NCI-H146 treated with DMSO at 0.1 percent for 48 hours (cell line): ENCODE results near the gene PROZ.

Source experiments
- DNase-seq: peaks from one replicate; lab custom pipeline; 2025; ENCODE audit not compliant: unreplicated experiment; lab: John Stamatoyannopoulos, UW

The PROZ gene

DNA sequence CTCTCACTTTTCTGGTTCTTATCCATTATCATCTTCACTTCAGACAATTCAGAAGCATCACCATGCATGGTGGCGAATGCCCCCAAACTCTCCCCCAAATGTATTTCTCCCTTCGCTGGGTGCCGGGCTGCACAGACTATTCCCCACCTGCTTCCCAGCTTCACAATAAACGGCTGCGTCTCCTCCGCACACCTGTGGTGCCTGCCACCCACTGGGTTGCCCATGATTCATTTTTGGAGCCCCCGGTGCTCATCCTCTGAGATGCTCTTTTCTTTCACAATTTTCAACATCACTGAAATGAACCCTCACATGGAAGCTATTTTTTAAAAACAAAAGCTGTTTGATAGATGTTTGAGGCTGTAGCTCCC is 38.6 kb upstream of the PROZ start:
- peak; percentile 13 for DNase-seq

DNA sequence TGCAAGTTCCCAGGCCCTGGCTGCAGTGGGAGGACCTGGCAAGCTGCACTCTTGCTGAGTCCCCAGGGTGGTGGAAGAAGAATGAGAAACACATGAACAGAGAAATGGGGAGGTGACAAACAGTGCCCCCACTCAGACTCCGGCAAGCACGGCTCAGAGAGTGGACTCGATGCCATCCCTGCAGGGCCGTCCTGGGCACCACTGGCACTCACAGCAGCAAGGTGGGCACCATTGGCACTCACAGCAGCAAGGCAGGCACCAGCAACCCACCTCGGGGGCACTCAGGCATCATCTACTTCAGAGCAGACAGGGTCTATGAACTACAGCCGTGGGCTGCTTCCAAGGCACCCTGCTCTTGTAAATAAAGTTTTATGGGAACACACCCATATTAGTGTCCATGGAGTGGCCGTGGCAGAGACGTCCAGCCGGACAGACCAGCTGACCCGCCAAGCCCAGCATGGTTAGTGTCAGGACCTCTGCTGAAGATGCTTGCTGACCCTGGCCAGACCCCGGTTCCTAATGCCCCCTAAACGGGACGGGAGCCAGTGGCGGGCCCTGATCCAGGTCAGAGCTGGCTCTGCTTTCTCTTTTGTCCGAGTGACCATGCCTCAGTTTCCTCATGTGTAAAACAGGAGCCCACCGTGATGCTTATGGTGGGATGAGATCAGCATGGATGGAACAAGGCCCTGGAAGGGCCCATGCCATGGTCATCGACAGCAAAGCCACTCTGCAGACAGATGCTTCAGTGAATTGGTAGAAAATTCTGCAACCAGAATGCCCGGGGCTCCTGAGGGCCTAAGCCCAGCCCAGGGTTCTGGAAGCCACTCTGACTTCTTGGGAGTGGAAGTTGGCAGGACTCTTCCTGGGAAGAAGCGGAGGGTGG is 37.9 kb upstream of the PROZ start:
- DNase-seq, result no peak

GRCh38 chr13:113121183-113121927 is 37.1 kb upstream of the PROZ start:
- no peak for DNase-seq

- no peak for DNase-seq
These were observed 36.4 kb upstream of the PROZ start for GRCh38 chr13:113121928-113122471.

DNA sequence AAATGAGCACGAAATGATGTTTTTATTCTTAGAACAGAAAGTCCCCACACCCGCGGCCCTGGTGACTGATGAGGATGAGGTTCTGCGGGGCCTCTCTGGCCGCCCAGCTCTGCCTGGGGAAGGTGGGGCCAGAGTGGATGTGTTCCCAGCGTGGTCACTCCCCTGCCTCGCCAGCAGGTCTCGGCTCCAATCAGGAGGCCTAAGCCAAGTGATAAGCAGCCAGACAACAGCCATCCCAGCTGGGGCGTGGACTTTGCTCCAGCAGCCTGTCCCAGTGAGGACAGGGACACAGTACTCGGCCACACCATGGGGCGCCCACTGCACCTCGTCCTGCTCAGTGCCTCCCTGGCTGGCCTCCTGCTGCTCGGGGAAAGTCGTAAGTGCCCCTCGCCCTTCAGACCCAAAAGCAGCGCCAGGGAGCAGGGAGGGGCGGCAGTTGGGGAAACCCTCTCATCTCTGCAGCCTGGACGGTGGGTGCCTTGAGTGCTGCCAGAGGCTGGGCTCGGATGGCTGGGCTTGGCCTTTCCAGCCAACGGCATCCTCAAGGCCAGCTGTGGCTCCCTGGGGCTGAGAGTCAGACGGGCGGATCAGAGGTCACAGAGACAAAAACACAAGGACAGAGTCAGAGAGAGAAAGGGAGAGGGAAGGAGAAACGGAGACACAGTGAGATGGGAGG is 35.8 kb upstream of the PROZ start, which contains the start of gene F10:
Gene F10 (plus strand): TSS at position 250 of the 676 bp plus-strand sequence. CDS start 57 bp downstream, at position 307.
- no peak for DNase-seq

GRCh38 chr13:113123226-113124201 is 34.9 kb upstream of the PROZ start:
- no peak for DNase-seq

DNA sequence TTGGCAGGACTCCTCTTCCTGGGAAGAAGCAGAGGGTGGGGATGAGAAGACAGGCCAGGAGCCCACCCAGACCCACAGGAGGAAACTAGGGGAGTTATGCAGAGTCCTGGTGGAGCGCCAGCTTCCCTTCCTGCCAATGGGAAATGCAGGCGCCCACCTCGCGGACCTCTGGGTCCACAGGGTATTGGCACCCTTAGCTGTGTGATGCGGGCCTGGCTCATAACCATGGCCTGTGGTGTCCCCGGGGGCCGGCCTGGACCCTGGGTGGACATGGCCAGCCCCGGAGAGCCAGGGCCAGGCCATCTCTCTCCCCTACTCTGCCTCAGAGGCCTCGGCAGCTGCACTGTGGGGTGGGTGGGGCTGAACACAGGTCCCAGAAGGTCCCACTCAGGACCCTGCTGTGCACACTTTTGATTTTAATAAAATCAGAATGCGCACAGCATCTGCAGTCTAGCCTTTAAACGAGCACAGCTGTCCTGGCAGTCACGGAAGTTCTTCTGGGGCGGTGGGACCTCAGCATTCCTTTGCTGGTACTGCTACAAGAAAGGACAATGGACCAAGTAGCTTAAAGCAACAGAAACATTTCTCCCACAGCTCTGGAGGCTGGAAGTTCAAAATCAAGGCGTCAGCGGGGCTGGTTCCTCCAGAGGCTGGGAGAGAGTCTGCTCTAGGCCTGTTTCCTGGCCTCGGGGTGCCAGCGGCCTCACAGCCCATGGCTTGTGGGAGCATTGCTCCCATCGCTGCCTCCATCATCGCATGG is 34.1 kb upstream of the PROZ start:
- DNase-seq, result no peak

DNA sequence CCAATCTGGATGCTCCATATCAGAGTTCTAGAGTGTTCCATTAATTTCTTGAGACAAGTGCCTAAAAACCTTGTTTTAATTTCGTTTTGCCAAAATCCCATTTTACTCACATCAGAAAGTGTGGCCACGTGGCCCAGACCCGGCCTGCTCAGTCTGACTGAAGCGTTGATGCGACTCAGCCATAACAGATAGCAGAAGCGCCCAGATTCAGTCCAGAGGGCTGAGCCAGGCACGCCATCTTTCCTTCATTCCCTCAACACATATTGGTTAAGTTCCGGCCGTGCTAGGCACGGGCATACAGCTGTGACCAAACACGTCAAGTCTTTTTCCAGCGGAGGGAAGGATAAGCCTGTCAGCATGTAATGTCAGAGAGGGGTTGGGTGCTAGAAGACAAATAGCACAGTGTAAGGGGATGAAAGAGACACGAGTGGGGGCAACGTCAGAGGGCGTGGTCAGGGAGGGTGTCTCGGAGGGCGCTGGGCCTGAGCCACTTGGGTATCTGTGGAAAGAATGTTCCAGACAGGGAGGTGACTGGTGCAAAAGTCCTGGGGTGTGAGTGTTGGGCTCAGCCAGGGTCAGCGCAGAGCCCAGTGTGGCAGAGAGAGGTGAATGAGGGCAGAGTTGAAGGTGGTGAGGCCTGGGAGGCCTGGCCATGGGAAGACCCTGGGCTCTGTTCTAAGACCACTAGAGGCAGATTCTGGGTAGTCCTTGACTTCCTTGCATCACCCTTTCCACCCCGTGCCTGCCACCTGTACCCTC is 32.8 kb upstream of the PROZ start:
- no peak for DNase-seq

- no peak for DNase-seq
These were observed 31.9 kb upstream of the PROZ start for GRCh38 chr13:113126265-113127150.

DNA sequence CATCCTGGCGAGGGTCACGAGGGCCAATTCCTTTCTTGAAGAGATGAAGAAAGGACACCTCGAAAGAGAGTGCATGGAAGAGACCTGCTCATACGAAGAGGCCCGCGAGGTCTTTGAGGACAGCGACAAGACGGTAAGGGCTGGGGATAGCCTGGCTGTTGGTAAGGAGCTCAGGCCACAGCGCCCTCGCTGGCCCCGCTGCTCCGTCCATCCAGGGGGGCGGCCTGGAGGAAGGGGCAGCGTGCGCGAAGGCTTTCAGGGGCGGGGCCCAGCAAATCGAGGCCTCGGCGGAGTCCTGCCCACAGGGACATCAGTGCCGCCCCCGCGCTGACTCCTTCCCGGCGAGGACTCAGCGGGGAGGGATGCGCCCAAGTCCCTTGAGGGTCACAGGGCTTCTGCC is 29.0 kb upstream of the PROZ start:
- DNase-seq, result no peak

DNA sequence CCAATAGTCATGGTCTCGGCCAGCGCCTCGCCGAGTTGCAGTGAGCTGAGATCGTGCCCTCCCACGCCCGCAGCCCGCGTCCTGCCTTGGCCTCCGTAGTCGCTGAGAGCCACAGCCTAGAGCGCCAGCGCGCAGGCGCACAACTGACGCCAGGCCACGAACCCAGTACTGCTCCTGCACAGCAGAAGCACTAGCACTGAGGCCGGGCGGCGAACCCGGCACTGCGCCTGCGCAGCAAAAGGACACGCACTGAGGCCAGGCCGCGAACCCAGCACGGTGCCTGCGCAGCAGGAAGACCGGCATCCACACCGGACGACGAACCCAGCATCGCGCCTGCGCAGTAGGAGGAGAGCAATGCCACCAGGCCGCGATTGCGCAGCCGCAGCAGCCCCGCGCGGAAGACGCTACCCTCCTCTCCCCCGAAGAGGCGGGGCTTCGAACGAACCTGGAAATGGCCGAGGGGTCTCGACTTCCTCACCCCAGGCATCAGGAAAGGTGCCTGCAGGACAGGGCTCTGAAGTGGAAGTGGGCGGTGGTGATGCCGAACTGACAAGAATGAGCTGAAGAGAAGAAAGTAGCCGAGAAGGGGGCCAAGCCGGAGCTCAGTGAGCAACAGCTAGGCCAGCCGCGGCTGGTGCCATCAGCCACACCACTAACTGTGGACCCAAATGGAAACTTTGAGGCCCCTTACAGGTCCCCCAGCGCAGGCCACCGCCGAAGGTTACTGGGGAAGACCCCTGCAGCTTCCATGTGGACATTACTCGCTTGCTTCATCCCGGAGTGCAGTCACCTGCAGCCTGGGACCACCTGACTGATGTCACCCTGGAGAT is 28.3 kb upstream of the PROZ start:
- no peak for DNase-seq

GRCh38 chr13:113135281-113135760 is 23.1 kb upstream of the PROZ start:
- no peak for DNase-seq

DNA sequence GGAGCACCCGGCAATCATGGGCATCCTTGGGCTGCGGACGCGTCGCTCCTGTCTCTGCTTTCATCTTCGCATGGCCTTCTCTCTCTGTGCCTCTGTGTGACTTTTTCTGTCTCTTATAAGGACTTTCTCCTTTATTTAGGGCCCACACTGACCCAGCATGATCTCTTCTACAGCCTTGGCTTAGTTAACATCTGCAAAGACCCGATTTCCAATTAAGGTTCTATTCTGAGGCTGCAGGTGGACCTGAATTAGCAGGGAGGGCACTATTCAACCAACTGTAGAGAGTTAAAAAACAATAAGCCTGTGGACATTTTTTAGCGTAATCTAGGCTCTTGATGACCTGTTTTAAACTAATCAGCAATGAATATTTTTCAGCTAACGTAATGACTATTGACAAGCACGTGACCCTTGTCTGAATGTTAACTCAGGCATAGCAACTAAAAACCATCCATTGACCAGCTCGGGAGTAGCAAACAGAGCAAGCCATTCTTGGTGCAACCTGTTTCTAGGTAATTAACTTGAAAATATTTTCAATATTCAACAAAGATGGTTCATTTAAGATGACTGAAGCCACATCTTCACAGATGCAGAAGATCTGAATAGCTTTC is 20.7 kb upstream of the PROZ start:
- DNase-seq, result no peak

DNA sequence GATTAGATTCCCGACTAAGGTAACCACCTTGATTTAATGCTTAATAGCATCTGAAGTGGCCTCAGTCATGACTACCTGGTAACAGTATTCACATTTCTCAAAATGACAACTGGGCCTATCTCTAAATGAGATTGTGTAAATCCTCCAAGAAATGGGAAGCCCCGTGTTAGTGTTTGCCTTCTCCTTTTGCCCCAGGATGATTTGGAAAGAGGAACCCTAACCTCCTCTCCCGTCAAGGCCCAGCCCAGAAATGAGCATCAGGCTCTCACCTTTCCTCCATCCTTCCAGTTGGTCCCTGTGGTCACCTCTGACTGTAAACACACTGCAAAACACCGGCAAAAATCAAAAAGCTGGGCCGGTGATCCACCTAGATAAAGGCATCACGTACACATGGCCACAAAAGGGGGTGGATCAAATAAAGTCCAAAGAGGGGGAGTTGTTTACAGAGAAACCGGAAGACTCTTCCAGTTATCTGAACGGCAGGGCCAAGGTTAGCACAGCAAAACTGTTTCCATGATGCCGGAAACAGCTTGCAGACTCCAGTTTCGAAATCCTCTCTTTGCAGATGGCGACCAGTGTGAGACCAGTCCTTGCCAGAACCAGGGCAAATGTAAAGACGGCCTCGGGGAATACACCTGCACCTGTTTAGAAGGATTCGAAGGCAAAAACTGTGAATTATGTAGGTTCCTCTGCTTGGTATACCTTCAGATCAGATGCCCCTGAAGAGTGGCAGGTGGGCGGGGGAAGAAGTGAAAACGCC is 19.5 kb upstream of the PROZ start:
- DNase-seq, result peak; percentile 53

DNA sequence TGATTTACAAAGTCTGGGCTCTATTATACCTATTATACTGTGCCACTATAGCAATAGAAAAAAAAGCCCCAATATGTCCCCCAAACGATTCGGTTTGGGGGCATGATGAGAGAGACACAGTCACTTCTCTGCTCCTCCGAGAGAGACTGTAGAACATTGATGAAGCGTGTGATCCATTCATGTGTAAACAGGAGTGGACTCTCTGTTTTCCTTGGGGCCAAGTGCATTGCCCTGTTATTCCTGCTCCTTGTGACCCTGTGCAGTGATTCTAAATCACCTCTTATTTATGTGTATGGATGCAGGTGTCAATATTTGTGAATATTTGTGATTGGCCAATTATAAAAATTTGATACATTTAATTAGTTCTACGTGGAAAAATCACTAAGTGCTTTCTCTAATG is 18.9 kb upstream of the PROZ start:
- DNase-seq, result no peak
